WERI-Rb-1 (cell line): Measurements from ENCODE around the gene MRAP.

Experiments used
- DNase-seq: peaks from one replicate; pipeline ENCODE4 v3.0.0-alpha.2; 2020
- H3K27ac ChIP-seq: fragments of 250-450 bp; sonication (Bioruptor Pico); 2 replicates; pipeline ENCODE4 v1.5.1; 2020; ENCODE audit warnings: mild to moderate bottlenecking, moderate library complexity
- H3K27me3 ChIP-seq: fragments of 250-450 bp; sonication (Bioruptor Pico); 2 replicates; pipeline ENCODE4 v1.5.1; 2021; ENCODE audit warnings: mild to moderate bottlenecking, low read depth, moderate library complexity; ENCODE audit not compliant: insufficient read depth, severe bottlenecking
- H3K36me3 ChIP-seq: fragments of 250-450 bp; sonication (Bioruptor Pico); 2 replicates; pipeline ENCODE4 v1.5.1; 2020; ENCODE audit warnings: mild to moderate bottlenecking, moderate library complexity
- H3K4me3 ChIP-seq: 2 replicates; pipeline ENCODE4 v1.5.1; 2011; ENCODE audit warnings: low read depth, mild to moderate bottlenecking, control low read depth, low read length
- H3K9me3 ChIP-seq: fragments of 250-450 bp; sonication (Bioruptor Pico); 2 replicates; pipeline ENCODE4 v1.5.1; 2021; ENCODE audit warnings: mild to moderate bottlenecking, moderate library complexity; ENCODE audit not compliant: severe bottlenecking
- TF ChIP-seq, protein P1 (sequence below): IDR thresholded peaks from 2 replicates; pipeline ENCODE4 v1.5.1; 2011; ENCODE audit warnings: low read depth, mild to moderate bottlenecking, control low read depth, inconsistent platforms, low read length

The MRAP gene

DNA sequence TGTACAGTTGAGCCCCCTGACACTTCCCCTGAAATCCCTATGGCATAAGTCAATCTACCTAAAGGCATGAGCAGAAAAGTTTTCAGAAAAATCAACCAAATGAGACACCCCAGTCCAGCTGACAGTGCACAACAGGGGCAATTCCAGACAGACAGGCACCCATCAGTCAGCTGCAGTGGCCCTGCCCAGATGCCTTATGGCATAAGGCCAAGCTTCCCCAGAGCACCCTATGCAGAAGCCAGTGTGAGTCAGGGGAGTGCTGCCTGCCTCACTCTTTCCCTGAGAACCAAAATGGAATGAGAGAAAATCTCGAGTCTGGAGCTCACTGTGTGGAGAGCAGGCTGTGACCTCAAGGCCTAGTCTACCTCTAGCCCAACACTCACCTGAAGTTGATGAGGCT lies 38.1 kb downstream of the MRAP start:
- H3K9me3 ChIP-seq, result no peaks in the 10 kb centered on the region
- TF ChIP-seq, protein P1, sequence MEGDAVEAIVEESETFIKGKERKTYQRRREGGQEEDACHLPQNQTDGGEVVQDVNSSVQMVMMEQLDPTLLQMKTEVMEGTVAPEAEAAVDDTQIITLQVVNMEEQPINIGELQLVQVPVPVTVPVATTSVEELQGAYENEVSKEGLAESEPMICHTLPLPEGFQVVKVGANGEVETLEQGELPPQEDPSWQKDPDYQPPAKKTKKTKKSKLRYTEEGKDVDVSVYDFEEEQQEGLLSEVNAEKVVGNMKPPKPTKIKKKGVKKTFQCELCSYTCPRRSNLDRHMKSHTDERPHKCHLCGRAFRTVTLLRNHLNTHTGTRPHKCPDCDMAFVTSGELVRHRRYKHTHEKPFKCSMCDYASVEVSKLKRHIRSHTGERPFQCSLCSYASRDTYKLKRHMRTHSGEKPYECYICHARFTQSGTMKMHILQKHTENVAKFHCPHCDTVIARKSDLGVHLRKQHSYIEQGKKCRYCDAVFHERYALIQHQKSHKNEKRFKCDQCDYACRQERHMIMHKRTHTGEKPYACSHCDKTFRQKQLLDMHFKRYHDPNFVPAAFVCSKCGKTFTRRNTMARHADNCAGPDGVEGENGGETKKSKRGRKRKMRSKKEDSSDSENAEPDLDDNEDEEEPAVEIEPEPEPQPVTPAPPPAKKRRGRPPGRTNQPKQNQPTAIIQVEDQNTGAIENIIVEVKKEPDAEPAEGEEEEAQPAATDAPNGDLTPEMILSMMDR, result no peak
- H3K27me3 ChIP-seq, result no peaks in the 10 kb centered on the region
- H3K4me3 ChIP-seq, result no peak overlapping the region
- H3K36me3 ChIP-seq, result peaks cover 57% of the 10 kb centered on the region
- DNase-seq, result no peak
- no peak overlapping the region for H3K27ac ChIP-seq

DNA sequence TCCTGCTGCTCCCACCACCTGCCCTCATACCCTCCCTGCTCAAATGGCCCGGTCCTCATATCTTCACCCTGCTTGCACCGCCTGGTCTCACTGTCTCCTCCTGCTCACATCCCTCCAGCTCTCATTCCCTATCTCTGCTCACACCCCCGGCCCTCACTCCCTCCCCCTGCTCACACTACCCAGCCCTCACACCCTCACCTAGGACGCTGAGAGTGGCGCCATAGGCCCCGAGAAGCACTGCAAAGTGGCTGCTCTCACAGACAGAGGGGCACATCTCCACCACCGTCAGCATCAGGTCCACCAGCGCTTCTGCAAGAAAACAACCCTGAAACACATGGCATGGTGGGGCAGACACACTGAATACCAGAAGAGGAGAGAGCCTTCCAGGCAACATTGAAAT lies 38.6 kb downstream of the MRAP start:
- Histone ChIP-seq H3K27ac (no peak overlapping the region), H3K27me3 (no peaks in the 10 kb centered on the region), H3K9me3 (no peaks in the 10 kb centered on the region), H3K36me3 (peaks cover 53% of the 10 kb centered on the region), H3K4me3 (no peak overlapping the region)
- no peak for DNase-seq
- TF ChIP-seq, protein P1, result no peak

DNA sequence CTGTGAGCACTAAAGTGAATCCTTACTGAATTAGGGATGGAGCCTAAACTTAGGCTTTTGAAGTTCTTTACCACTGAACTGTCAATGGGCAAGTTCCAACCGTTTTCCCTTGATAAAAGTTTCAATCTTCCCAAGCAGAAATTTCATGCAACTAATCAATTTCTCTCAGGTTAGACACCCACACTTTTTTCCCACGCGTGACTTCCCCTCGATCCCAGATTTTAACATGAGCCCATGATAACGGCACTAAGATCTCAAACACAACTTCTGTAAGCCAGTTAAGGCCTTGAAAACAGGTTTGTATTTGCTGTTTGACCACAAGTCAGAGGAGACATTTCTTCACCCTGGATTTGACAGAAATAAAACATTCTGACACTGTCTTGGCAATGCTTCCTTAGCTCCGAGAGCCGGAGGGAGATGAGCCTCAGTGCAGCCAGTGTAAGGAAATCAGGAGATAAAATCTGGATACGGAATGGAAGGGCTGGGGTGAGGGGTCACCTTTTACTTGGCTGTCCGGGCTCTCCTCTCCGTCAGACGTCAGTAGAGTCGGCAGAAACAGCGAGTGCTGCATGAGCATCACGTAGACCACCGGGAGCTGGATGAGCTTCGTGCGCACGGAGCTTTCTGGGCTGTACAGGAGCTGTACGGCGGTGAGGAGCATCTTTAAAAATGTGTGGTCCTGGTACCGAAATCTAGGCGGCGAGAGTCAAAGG lies 39.7 kb downstream of the MRAP start:
- peaks cover 47% of the 10 kb centered on the region for H3K36me3 ChIP-seq
- no peak overlapping the region for H3K4me3 ChIP-seq

DNA sequence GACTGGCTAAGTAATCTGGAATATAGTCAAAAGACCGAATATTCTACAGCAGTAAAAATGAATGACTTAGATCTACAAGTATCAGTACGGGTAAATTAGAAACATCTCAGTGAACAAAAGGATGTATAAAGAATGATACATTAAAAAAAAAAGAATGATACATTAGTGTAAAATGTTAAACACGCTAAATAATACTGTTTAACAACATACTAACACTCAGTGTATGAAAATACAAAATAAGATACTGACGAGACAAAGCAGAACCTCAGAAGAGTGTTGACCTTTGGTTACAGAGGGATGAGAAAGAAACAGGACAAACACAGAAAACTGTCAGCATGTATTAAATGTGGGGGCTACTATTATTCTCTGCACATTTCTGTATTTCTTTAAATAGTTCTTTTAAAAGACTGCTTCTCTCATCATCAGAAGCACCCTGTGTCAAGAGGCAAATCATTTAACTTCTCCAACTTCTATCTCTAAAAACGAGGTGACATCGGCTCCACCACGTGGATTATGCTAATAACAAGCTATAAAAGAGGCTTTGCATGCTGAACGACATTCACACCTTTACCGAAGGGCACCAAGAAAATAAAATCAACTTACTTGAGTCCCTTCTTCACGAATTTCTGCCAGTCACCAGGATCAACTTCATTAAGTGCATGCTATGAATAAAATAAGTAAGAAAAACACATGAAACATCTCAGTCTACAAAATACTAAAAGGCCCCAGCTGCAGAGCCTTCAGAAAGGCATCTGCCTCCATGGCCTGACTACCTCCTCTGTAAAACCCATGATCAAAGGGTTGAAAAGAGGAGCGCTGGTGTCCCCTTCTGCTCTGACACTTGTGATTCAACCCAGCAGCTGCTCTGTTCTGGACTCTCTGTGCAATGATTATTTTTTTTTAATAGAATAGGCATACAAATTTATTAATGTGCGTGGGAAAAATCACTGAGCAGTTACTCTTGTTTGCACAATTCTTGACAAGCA lies 42.5 kb downstream of the MRAP start:
- H3K36me3 ChIP-seq, result peaks cover 51% of the 10 kb centered on the region
- DNase-seq, result no peak
- no peak overlapping the region for H3K4me3 ChIP-seq
- H3K9me3 ChIP-seq, result peaks cover 8% of the 10 kb centered on the region
- TF ChIP-seq, protein P1, result no peak
- H3K27me3 ChIP-seq, result no peaks in the 10 kb centered on the region
- no peak overlapping the region for H3K27ac ChIP-seq

More for the DNA sequence above, 39.7 kb downstream of the MRAP start:
- DNase-seq, result no peak
- Histone ChIP-seq H3K27ac (no peak overlapping the region), H3K9me3 (no peaks in the 10 kb centered on the region), H3K27me3 (no peaks in the 10 kb centered on the region)
- TF ChIP-seq, protein P1, result no peak

DNA sequence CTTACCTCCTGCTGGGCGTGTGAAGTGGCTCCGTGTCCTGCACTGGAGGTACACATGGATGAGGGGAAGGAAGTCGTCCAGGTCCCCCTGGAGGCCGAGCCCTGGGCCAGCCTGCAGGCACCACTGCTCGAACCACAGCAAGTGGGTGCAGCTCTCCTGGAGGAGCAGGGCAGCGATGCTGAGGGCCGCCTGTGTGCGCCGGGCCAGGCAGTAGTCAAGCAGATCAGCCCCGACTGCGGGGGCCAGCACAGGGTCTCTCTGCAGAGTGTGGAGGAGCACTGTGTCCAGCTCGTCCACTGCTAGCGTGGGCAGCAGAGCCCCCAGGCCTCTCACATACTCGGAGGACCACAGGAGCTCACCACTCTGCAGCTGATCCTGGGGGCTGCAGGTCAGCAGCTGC lies 48.3 kb downstream of the MRAP start:
- peaks cover 82% of the 10 kb centered on the region for H3K36me3 ChIP-seq
- H3K4me3 ChIP-seq, result no peak overlapping the region
- no peaks in the 10 kb centered on the region for H3K27me3 ChIP-seq
- no peak overlapping the region for H3K27ac ChIP-seq
- peaks cover 8% of the 10 kb centered on the region for H3K9me3 ChIP-seq
- TF ChIP-seq, protein P1, result no peak
- no peak for DNase-seq
